ENCODE measurements around the gene KLHL35.

The KLHL35 gene

GRCh38 chr11:75403037-75403436 is 30.0 kb downstream of the KLHL35 start:
- no peak for DNase-seq (ENCODE audit: low read depth)
- TF ChIP-seq, protein P1, sequence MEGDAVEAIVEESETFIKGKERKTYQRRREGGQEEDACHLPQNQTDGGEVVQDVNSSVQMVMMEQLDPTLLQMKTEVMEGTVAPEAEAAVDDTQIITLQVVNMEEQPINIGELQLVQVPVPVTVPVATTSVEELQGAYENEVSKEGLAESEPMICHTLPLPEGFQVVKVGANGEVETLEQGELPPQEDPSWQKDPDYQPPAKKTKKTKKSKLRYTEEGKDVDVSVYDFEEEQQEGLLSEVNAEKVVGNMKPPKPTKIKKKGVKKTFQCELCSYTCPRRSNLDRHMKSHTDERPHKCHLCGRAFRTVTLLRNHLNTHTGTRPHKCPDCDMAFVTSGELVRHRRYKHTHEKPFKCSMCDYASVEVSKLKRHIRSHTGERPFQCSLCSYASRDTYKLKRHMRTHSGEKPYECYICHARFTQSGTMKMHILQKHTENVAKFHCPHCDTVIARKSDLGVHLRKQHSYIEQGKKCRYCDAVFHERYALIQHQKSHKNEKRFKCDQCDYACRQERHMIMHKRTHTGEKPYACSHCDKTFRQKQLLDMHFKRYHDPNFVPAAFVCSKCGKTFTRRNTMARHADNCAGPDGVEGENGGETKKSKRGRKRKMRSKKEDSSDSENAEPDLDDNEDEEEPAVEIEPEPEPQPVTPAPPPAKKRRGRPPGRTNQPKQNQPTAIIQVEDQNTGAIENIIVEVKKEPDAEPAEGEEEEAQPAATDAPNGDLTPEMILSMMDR (conservative IDR thresholded peaks at IDR 0.05; ENCODE audit: control insufficient read depth, insufficient read depth, low read depth, low read length), result no peak
- no peak overlapping the region for H3K4me3 ChIP-seq (ENCODE audit: control insufficient read depth, low read depth, low read length)

DNA sequence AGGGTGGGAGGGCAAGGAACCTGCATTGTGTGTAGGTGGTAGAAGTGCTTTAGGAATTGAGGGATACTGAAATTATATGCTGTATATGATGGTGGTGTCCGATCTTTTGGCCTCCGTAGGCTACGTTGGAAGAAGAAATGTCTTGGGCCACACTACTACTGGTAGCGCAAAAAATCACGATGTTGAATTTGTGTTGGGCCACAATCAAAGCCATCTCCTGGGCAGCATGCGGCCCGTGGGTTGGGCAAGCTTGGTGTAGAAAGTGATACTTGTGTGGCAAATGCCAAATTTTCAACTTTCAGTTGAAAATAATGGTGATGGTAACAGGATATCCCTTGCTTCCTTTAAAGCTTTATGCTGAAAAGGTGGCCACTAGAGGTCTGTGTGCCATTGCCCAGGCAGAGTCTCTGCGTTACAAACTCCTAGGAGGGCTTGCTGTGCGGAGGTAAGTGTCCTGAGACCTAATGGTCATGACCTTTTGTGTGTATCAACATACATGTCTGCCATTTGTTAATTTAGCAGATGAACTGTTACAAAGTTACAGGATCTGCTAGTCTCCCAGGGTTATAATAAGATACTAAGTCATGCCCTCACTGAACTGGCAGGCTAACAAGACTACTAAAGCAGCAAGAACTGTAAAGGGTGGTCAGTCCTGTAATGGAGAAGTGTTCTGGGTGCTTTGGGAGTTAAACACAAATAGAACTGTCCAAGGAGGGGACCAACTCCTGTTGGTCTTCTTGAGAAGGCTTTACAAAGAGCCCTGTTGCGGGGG is 30.8 kb downstream of the KLHL35 start:
- TF ChIP-seq, protein P1 (conservative IDR thresholded peaks at IDR 0.05; ENCODE audit: control insufficient read depth, insufficient read depth, low read depth, low read length), result no peak
- no peak for DNase-seq (ENCODE audit: low read depth)
- H3K4me3 ChIP-seq (ENCODE audit: control insufficient read depth, low read depth, low read length), result peak overlapping the region; percentile 90

DNA sequence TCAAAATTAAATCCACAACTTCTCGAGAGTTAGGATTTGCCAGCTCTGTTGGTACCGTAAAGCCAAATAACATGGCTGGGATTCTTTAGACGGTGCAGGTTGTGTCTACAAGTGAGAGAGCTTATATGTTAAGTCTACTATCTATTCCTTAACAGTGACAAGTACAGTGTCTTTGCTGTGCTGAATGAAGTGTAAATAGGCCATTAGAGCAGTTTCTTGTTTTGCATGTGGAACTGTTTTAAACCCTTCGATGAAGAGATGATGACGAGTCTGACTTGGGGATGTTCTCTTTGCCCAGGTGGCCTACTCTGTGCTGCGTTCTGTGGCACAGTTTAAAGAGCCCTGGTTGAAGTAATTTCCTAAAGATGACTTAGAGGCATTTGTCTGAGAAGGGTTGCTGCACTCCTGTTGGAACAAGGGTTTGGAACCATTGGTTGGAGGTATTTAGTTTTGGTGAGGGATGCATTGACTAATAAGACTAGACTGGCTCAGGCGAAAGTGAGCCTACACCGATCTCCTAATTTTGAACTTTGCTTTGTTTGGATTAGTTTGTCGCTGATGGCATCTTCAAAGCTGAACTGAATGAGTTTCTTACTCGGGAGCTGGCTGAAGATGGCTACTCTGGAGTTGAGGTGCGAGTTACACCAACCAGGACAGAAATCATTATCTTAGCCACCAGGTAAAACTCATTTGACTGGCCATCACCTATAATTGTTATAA is 32.7 kb downstream of the KLHL35 start:
- peak; percentile 30 for DNase-seq (ENCODE audit: low read depth)
- H3K4me3 ChIP-seq (ENCODE audit: control insufficient read depth, low read depth, low read length), result peak overlapping the region; percentile 90
- TF ChIP-seq, protein P1 (conservative IDR thresholded peaks at IDR 0.05; ENCODE audit: control insufficient read depth, insufficient read depth, low read depth, low read length), result no peak

GRCh38 chr11:75399344-75400145 is 33.5 kb downstream of the KLHL35 start, which contains the start of gene RPS3:
TSS of gene RPS3 (plus strand) at chr11:75399518. CDS start at chr11:75399548, 30 bp downstream.
- peak; percentile 88 for DNase-seq (ENCODE audit: low read depth)
- TF ChIP-seq, protein P1 (conservative IDR thresholded peaks at IDR 0.05; ENCODE audit: control insufficient read depth, insufficient read depth, low read depth, low read length), result no peak
- H3K4me3 ChIP-seq (ENCODE audit: control insufficient read depth, low read depth, low read length), result peak within 1 kb of the TSS; percentile 90

DNA sequence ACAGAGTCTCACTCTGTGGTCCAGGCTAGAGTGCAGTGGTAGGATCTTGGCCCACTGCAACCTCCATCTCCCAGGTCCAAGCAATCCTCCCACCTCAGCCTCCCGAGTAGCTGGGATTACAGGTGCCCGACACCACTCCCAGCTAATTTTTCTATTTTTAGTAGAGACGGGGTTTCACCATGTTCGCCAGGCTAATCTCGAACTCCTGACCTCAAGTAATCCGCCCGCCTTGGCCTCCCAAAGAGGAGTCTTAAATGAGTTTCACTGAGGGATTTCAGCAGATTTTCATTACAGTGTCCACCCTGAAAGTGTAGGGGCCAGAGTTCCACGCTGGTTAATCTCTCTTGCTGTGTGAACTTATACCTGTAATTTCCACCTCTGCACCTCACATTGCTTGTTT is 34.1 kb downstream of the KLHL35 start:
- DNase-seq (ENCODE audit: low read depth), result no peak
- TF ChIP-seq, protein P1 (conservative IDR thresholded peaks at IDR 0.05; ENCODE audit: control insufficient read depth, insufficient read depth, low read depth, low read length), result no peak
- no peak overlapping the region for H3K4me3 ChIP-seq (ENCODE audit: control insufficient read depth, low read depth, low read length)

- DNase-seq (ENCODE audit: low read depth), result no peak
These were observed 38.7 kb downstream of the KLHL35 start for GRCh38 chr11:75394085-75394840.

More at GRCh38 chr11:75394085-75394840, 38.7 kb downstream of the KLHL35 start:
- no peak overlapping the region for H3K4me3 ChIP-seq (ENCODE audit: control insufficient read depth, low read depth, low read length)
- TF ChIP-seq, protein P1 (conservative IDR thresholded peaks at IDR 0.05; ENCODE audit: control insufficient read depth, insufficient read depth, low read depth, low read length), result no peak

Data from fibroblast of mammary gland (primary cell).